ENCODE results near the gene PCNX1. TPM values are rescaled to one million over a fixed set of nuclear protein-coding genes. Genes with fewer than 3 reads are reported as not detected.
"Not testable (repeated sequence)": the region's sequence is repeated elsewhere in the genome, so short reads cannot be mapped to it uniquely, and the experiment has no call there.

PCNX1 gene
- total RNA-seq, 1 donor from 2014 or later = 56.4 TPM

GRCh38 chr14:71005076-71005475, 97.8 kb downstream of the PCNX1 start:
- TF ChIP-seq, protein P1, sequence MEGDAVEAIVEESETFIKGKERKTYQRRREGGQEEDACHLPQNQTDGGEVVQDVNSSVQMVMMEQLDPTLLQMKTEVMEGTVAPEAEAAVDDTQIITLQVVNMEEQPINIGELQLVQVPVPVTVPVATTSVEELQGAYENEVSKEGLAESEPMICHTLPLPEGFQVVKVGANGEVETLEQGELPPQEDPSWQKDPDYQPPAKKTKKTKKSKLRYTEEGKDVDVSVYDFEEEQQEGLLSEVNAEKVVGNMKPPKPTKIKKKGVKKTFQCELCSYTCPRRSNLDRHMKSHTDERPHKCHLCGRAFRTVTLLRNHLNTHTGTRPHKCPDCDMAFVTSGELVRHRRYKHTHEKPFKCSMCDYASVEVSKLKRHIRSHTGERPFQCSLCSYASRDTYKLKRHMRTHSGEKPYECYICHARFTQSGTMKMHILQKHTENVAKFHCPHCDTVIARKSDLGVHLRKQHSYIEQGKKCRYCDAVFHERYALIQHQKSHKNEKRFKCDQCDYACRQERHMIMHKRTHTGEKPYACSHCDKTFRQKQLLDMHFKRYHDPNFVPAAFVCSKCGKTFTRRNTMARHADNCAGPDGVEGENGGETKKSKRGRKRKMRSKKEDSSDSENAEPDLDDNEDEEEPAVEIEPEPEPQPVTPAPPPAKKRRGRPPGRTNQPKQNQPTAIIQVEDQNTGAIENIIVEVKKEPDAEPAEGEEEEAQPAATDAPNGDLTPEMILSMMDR (IDR thresholded peaks at IDR 0.05; ENCODE audit: unreplicated experiment) = no peak
- Mint-ChIP-seq H3K4me3 (ENCODE audit: low read depth) (no peak overlapping the region), H3K9me3 (ENCODE audit: low read depth) (no peaks in the 10 kb centered on the region)

GRCh38 chr14:71006200-71006563, 98.9 kb downstream of the PCNX1 start:
- Mint-ChIP-seq H3K27me3 (no peaks in the 10 kb centered on the region), H3K36me3 (ENCODE audit: insufficient read depth) (peaks cover 11% of the 10 kb centered on the region), H3K4me3 (ENCODE audit: low read depth) (no peak overlapping the region), H3K9me3 (ENCODE audit: low read depth) (no peaks in the 10 kb centered on the region), H3K4me1 (ENCODE audit: low read depth) (no peaks in the 10 kb centered on the region), H3K27ac (no peak overlapping the region)
- DNase-seq (ENCODE audit: low spot score, unreplicated experiment) = no peak
- TF ChIP-seq, protein P1 (IDR thresholded peaks at IDR 0.05; ENCODE audit: unreplicated experiment) = no peak

More at GRCh38 chr14:71005076-71005475, 97.8 kb downstream of the PCNX1 start:
- peaks cover 11% of the 10 kb centered on the region for H3K36me3 Mint-ChIP-seq (ENCODE audit: insufficient read depth)
- no peak for DNase-seq (ENCODE audit: low spot score, unreplicated experiment)
- no peak overlapping the region for H3K27ac Mint-ChIP-seq
- H3K27me3 Mint-ChIP-seq = no peaks in the 10 kb centered on the region
- H3K4me1 Mint-ChIP-seq (ENCODE audit: low read depth) = no peaks in the 10 kb centered on the region

- TF ChIP-seq, protein P1 (IDR thresholded peaks at IDR 0.05; ENCODE audit: unreplicated experiment) = peak; percentile 14
- H3K27me3 Mint-ChIP-seq = no peaks in the 10 kb centered on the region
- H3K4me1 Mint-ChIP-seq (ENCODE audit: low read depth) = no peaks in the 10 kb centered on the region
- H3K4me3 Mint-ChIP-seq (ENCODE audit: low read depth) = no peak overlapping the region
- no peak for DNase-seq (ENCODE audit: low spot score, unreplicated experiment)
- H3K36me3 Mint-ChIP-seq (ENCODE audit: insufficient read depth) = peaks cover 17% of the 10 kb centered on the region
- H3K27ac Mint-ChIP-seq = no peak overlapping the region
- no peaks in the 10 kb centered on the region for H3K9me3 Mint-ChIP-seq (ENCODE audit: low read depth)
These were observed 104.2 kb downstream of the PCNX1 start for GRCh38 chr14:71011479-71011878.

DNA sequence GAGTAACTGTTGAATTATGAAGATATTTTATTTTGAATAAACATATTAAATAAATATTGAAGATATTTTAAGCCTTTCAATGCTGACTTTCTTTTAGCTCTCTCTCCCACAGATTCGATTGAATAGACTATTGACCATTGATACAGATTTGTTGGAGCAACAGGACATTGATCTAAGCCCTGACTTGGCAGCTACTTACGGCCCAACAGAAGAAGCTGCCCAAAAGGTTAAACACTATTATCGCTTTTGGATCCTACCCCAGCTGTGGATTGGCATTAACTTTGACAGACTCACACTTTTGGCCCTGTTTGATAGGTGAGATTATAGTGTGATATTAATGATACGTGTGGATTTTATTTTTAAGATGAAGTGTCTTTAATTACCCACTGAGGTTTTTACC, 105.6 kb downstream of the PCNX1 start:
- H3K4me3 Mint-ChIP-seq (ENCODE audit: low read depth) = no peak overlapping the region
- TF ChIP-seq, protein P1 (IDR thresholded peaks at IDR 0.05; ENCODE audit: unreplicated experiment) = no peak
- no peak for DNase-seq (ENCODE audit: low spot score, unreplicated experiment)

GRCh38 chr14:71013551-71014192, 106.4 kb downstream of the PCNX1 start:
- Mint-ChIP-seq H3K4me3 (ENCODE audit: low read depth) (no peak overlapping the region), H3K4me1 (ENCODE audit: low read depth) (no peaks in the 10 kb centered on the region), H3K36me3 (ENCODE audit: insufficient read depth) (peaks cover 22% of the 10 kb centered on the region), H3K9me3 (ENCODE audit: low read depth) (no peaks in the 10 kb centered on the region), H3K27ac (no peak overlapping the region), H3K27me3 (no peaks in the 10 kb centered on the region)
- no peak for DNase-seq (ENCODE audit: low spot score, unreplicated experiment)
- TF ChIP-seq, protein P1 (IDR thresholded peaks at IDR 0.05; ENCODE audit: unreplicated experiment) = no peak

More for the DNA sequence above, 105.6 kb downstream of the PCNX1 start:
- Mint-ChIP-seq H3K4me1 (ENCODE audit: low read depth) (no peaks in the 10 kb centered on the region), H3K9me3 (ENCODE audit: low read depth) (no peaks in the 10 kb centered on the region), H3K27me3 (no peaks in the 10 kb centered on the region), H3K27ac (no peak overlapping the region), H3K36me3 (ENCODE audit: insufficient read depth) (peaks cover 21% of the 10 kb centered on the region)

DNA sequence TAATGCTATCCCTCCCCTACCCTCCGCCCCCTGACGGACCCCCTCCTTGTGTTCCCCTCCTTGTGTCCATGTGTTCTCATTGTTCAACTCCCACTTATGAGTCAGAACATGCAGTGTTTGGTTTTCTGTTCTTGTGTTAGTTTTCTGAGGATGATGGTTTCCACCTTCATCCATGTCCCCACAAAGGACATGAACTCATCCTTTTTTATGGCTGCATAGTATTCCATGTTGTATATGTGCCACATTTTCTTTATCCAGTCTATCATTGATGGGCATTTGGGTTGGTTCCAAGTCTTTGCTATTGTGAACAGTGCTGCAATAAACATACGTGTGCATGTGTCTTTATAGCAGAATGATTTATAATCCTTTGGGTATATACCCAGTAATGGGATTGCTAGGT, 112.7 kb downstream of the PCNX1 start:
- DNase-seq (ENCODE audit: low spot score, unreplicated experiment); H3K27ac Mint-ChIP-seq; H3K4me3 Mint-ChIP-seq (ENCODE audit: low read depth); H3K27me3 Mint-ChIP-seq; H3K4me1 Mint-ChIP-seq (ENCODE audit: low read depth); H3K9me3 Mint-ChIP-seq (ENCODE audit: low read depth): not testable (repeated sequence)
- H3K36me3 Mint-ChIP-seq (ENCODE audit: insufficient read depth) = peaks cover 39% of the 10 kb centered on the region

Data from progenitor cell of endocrine pancreas (in vitro differentiated cells).